HG03025 (cell line): Measurements from ENCODE around the gene HSPA8.
"Not testable (repeated sequence)": the region's sequence is repeated elsewhere in the genome, so short reads cannot be mapped to it uniquely, and the experiment has no call there.

ENCODE experiments used
- ATAC-seq: cut with Tn5 transposase; IDR thresholded peaks from one replicate; pipeline ENCODE4 v1.9.1; 2021; ENCODE audit warnings: mild to moderate bottlenecking, moderate library complexity; ENCODE audit not compliant: unreplicated experiment, low FRiP score

HSPA8 gene

GRCh38 chr11:123072762-123073161 lies 10.8 kb upstream of the HSPA8 start:
- no peak for ATAC-seq

GRCh38 chr11:123072332-123072761 lies 10.4 kb upstream of the HSPA8 start:
- no peak for ATAC-seq

- peak; percentile 61 for ATAC-seq
Measured at GRCh38 chr11:123069908-123070821, 8.2 kb upstream of the HSPA8 start.

GRCh38 chr11:123065621-123066020 lies 3.7 kb upstream of the HSPA8 start:
- ATAC-seq = no peak

- no peak for ATAC-seq
Measured at GRCh38 chr11:123063826-123064657, 2.1 kb upstream of the HSPA8 start.

GRCh38 chr11:123062892-123063825 lies 1.2 kb upstream of the HSPA8 start:
- peak; percentile 5 for ATAC-seq

- peak; percentile 92 for ATAC-seq
Measured at GRCh38 chr11:123062158-123062891, 389 bp upstream of the HSPA8 start.

GRCh38 chr11:123060277-123061000 lies 1.5 kb downstream of the HSPA8 start:
- ATAC-seq = no peak

- not testable (repeated sequence) for ATAC-seq
Measured at GRCh38 chr11:123059041-123059920, 2.7 kb downstream of the HSPA8 start.

- ATAC-seq = no peak
Measured at GRCh38 chr11:123057661-123058305, 4.2 kb downstream of the HSPA8 start.

GRCh38 chr11:123056835-123057491 lies 5.0 kb downstream of the HSPA8 start:
- ATAC-seq = no peak

- no peak for ATAC-seq
Measured at GRCh38 chr11:123055191-123055901, 6.6 kb downstream of the HSPA8 start.

GRCh38 chr11:123054301-123055065 lies 7.5 kb downstream of the HSPA8 start:
- ATAC-seq = peak; percentile 55

- no peak for ATAC-seq
Measured at GRCh38 chr11:123052901-123053721, 8.8 kb downstream of the HSPA8 start.

- ATAC-seq = no peak
Measured at GRCh38 chr11:123051634-123052033, 10.3 kb downstream of the HSPA8 start.
